H9 (cell line): ENCODE data around the gene PRKCB. TPM values are rescaled to one million over a fixed set of nuclear protein-coding genes. Genes with fewer than 3 reads are reported as not detected.

ENCODE experiments used
- DNase-seq: peaks from one replicate; pipeline ENCODE4 v3.0.0-alpha.2; 2017
- H2AFZ ChIP-seq: one replicate; pipeline ENCODE4 v1.6.1; 2013; ENCODE audit warnings: mild to moderate bottlenecking, low read length, control low read depth, moderate library complexity
- H2AK5ac ChIP-seq: 2 replicates; pipeline ENCODE4 v1.6.1; 2013; ENCODE audit warnings: low read length, control low read depth, mixed read lengths; ENCODE audit not compliant: insufficient read length
- H2BK120ac ChIP-seq: one replicate; pipeline ENCODE4 v1.6.1; 2013; ENCODE audit warnings: low read depth, mild to moderate bottlenecking, low read length, control low read depth, inconsistent platforms; ENCODE audit not compliant: poor library complexity, severe bottlenecking
- H2BK12ac ChIP-seq: 2 replicates; pipeline ENCODE4 v1.6.1; 2013; ENCODE audit warnings: low read length, control low read depth, mixed read lengths, low read depth; ENCODE audit not compliant: insufficient read length
- H2BK15ac ChIP-seq: 2 replicates; pipeline ENCODE4 v1.6.1; 2013; ENCODE audit warnings: low read depth, low read length, control low read depth
- H2BK20ac ChIP-seq: one replicate; pipeline ENCODE4 v1.6.1; 2013; ENCODE audit warnings: low read depth, mild to moderate bottlenecking, low read length, control low read depth, inconsistent platforms; ENCODE audit not compliant: poor library complexity, severe bottlenecking
- H2BK5ac ChIP-seq: 2 replicates; pipeline ENCODE4 v1.6.1; 2013; ENCODE audit warnings: low read length, control low read depth, mixed read lengths; ENCODE audit not compliant: insufficient read length
- H3K14ac ChIP-seq: 2 replicates; pipeline ENCODE4 v1.6.1; 2013; ENCODE audit warnings: low read length, control low read depth; ENCODE audit not compliant: insufficient read depth
- H3K18ac ChIP-seq: 2 replicates; pipeline ENCODE4 v1.6.1; 2013; ENCODE audit warnings: low read depth, mild to moderate bottlenecking, mixed read lengths, low read length, control low read depth; ENCODE audit not compliant: insufficient read length
- H3K23ac ChIP-seq: 2 replicates; pipeline ENCODE4 v1.6.1; 2013; ENCODE audit warnings: low read length, control low read depth, mixed read lengths, low read depth; ENCODE audit not compliant: insufficient read length
- H3K23me2 ChIP-seq: 2 replicates; pipeline ENCODE4 v1.6.1; 2013; ENCODE audit warnings: low read depth, mild to moderate bottlenecking, mixed read lengths, low read length, control low read depth; ENCODE audit not compliant: insufficient read length, poor library complexity, severe bottlenecking
- H3K27ac ChIP-seq: 2 replicates; pipeline ENCODE4 v1.5.1; 2013; ENCODE audit warnings: low read length, control low read depth, mixed read lengths, low read depth; ENCODE audit not compliant: insufficient read length
- H3K27me3 ChIP-seq: 2 replicates; pipeline ENCODE4 v1.6.1; 2013; ENCODE audit warnings: low read length, control low read depth, inconsistent platforms; ENCODE audit not compliant: insufficient read depth
- H3K4ac ChIP-seq: 2 replicates; pipeline ENCODE4 v1.6.1; 2013; ENCODE audit warnings: low read depth, mild to moderate bottlenecking, control low read depth, inconsistent platforms, low read length, moderate library complexity
- H3K4me1 ChIP-seq: 2 replicates; pipeline ENCODE4 v1.6.1; 2013; ENCODE audit warnings: low read length, control low read depth, inconsistent platforms; ENCODE audit not compliant: insufficient read depth
- H3K4me2 ChIP-seq: 2 replicates; pipeline ENCODE4 v1.6.1; 2013; ENCODE audit warnings: low read length, control low read depth, mixed read lengths; ENCODE audit not compliant: insufficient read length, insufficient read depth
- H3K56ac ChIP-seq: 2 replicates; pipeline ENCODE4 v1.6.1; 2013; ENCODE audit warnings: low read depth, mild to moderate bottlenecking, mixed read lengths, low read length, control low read depth; ENCODE audit not compliant: insufficient read length
- H3K79me1 ChIP-seq: 2 replicates; pipeline ENCODE4 v1.6.1; 2013; ENCODE audit warnings: low read depth, mild to moderate bottlenecking, moderate library complexity, low read length, control low read depth, inconsistent platforms; ENCODE audit not compliant: insufficient read depth, poor library complexity, severe bottlenecking
- H3K79me2 ChIP-seq: 2 replicates; pipeline ENCODE4 v1.6.1; 2013; ENCODE audit warnings: low read length, control low read depth, inconsistent platforms; ENCODE audit not compliant: insufficient read depth
- H3K9ac ChIP-seq: 2 replicates; pipeline ENCODE4 v1.6.1; 2013; ENCODE audit warnings: low read length, control low read depth, mixed read lengths; ENCODE audit not compliant: insufficient read length; ENCODE audit errors: extremely low read depth
- H3K9me3 ChIP-seq: one replicate; pipeline ENCODE4 v1.6.1; 2013; ENCODE audit warnings: low read depth, low read length, inconsistent platforms; ENCODE audit not compliant: control insufficient read depth
- H3T11ph ChIP-seq: one replicate; pipeline ENCODE4 v1.6.1; 2013; ENCODE audit warnings: mild to moderate bottlenecking, low read length, control low read depth, inconsistent platforms
- H4K20me1 ChIP-seq: one replicate; pipeline ENCODE4 v1.6.1; 2013; ENCODE audit not compliant: control insufficient read depth, insufficient read length, insufficient read depth
- H4K5ac ChIP-seq: 2 replicates; pipeline ENCODE4 v1.6.1; 2013; ENCODE audit warnings: low read depth, mild to moderate bottlenecking, mixed read lengths, low read length, control low read depth; ENCODE audit not compliant: insufficient read length
- H4K8ac ChIP-seq: replicated peaks from 2 replicates; pipeline ENCODE4 v1.6.1; 2013; ENCODE audit warnings: low read length, control low read depth, mixed read lengths, low read depth; ENCODE audit not compliant: insufficient read length
- H4K91ac ChIP-seq: 2 replicates; pipeline ENCODE4 v1.6.1; 2013; ENCODE audit warnings: low read depth, mild to moderate bottlenecking, moderate library complexity, mixed read lengths, low read length, control low read depth; ENCODE audit not compliant: insufficient read length
- H3K27ac Mint-ChIP-seq, 3 experiments: 2 replicates in 2 of 3; 3 replicates in 1 of 3; pipeline ENCODE4 v1.8.0; 2020 to 2021; ENCODE audit warnings: mixed read lengths in 3 of 3, mild to moderate bottlenecking in 1 of 3, moderate library complexity in 1 of 3
- H3K27me3 Mint-ChIP-seq: 2 replicates; pipeline ENCODE4 v1.8.0; 2021; ENCODE audit warnings: low read depth, mild to moderate bottlenecking, moderate library complexity, mixed read lengths
- H3K36me3 Mint-ChIP-seq, 3 experiments: 2 replicates in 2 of 3; 3 replicates in 1 of 3; pipeline ENCODE4 v1.8.0; 2020 to 2021; ENCODE audit warnings: low read depth in 3 of 3, mixed read lengths in 3 of 3; ENCODE audit not compliant: insufficient read depth in 1 of 3
- H3K4me1 Mint-ChIP-seq, 2 experiments: 2 replicates each; pipeline ENCODE4 v1.8.0; 2020; ENCODE audit warnings: mixed read lengths in 2 of 2
- H3K4me3 Mint-ChIP-seq, 2 experiments: 2 replicates in 1 of 2; 3 replicates in 1 of 2; pipeline ENCODE4 v1.8.0; 2020 to 2021; ENCODE audit warnings: mild to moderate bottlenecking in 2 of 2, mixed read lengths in 2 of 2, moderate library complexity in 1 of 2
- H3K9me3 Mint-ChIP-seq, 2 experiments: 2 replicates in 1 of 2; 3 replicates in 1 of 2; pipeline ENCODE4 v1.8.0; 2020; ENCODE audit warnings: mild to moderate bottlenecking in 2 of 2, mixed read lengths in 2 of 2, moderate library complexity in 1 of 2
- WGBS: extraction: QIAGEN DNeasy Blood & Tissue Kit; methylation state at CpG from one replicate; pipeline ENCODE4 v1.1.7; 2013; ENCODE audit warnings: missing lambda C conversion rate, low lambda C conversion rate, mixed read lengths; ENCODE audit not compliant: insufficient read length; ENCODE audit errors: extremely low coverage; 5-methylcytosine and 5-hydroxymethylcytosine counted together
- total RNA-seq: library from RNA; stranded (reverse); gene quantifications from 2 replicates; pipeline ENCODE4 v1.2.1, GENCODE V29; 2021
- TF ChIP-seq, protein P1 (sequence below): fragments of 200-600 bp; sonication (generic); conservative IDR thresholded peaks from 3 replicates; pipeline ENCODE4 v1.8.0; 2021; ENCODE audit warnings: antibody characterized with exemption, mild to moderate bottlenecking

PRKCB gene
- total RNA-seq, 1 experiment from 2014 or later: 7.0 TPM

DNA sequence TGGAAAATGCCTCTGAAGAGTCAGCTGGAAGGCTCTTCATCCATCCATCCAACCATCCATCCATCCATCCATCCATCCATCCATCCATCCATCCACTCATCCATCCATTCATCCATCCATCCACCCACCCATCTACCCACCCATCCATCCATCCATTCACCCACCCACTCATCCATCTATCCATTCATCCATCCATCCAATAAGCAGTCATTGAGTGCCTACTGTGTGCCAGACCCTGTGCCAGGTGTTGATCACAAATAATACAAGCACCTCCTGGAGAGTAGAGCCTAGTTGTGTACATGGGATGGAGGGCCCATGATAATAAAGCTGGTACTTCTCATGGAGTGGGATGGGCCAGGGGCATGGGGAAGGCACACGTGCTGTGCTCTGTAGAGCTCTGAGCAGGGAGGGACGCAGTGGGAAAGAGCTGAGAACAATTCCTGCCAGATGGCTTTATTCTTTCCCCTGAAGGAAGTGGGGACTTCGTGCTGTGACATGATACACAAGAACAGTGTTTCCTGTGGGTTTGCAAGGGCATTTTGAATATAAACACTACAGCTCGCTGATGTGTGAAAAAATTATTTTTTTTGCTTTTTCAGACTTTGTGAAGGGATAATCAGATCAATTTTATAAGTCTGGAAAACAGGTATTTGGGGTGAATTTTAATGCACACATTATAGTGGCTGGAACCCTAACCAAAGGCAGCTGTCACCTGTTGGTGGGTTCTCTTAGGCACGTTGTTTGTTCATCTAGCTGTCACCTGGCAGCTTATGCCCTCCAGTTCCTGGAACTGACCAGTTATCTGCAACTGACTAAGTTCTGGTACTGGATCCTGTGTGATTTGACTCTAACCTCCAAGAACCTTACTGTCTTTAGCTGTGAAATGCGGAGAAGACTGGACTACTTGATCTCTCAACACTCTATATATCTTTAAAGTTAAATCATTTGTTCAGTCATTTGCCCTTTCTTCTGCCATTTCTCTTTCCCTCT lies 61.3 kb downstream of the PRKCB start:
- Histone ChIP-seq H3K9me3 (no peaks in the 10 kb centered on the region), H2BK15ac (no peak overlapping the region), H3K79me1 (no peaks in the 10 kb centered on the region), H2BK120ac (no peak overlapping the region), H4K20me1 (no peaks in the 10 kb centered on the region), H3K14ac (no peak overlapping the region), H2AK5ac (no peak overlapping the region), H3T11ph (no peak overlapping the region), H3K4me1 (peaks cover 4% of the 10 kb centered on the region; the same call in 1 of the 2 replicates), H3K79me2 (no peaks in the 10 kb centered on the region), H2AFZ (no peak overlapping the region), H4K8ac (no peak overlapping the region), H3K4ac (no peak overlapping the region), H3K18ac (no peak overlapping the region), H4K91ac (no peak overlapping the region), H3K4me2 (no peak overlapping the region), H3K23ac (no peak overlapping the region), H3K56ac (no peak overlapping the region), H3K27me3 (no peaks in the 10 kb centered on the region), H2BK5ac (no peak overlapping the region), H3K27ac (no peak overlapping the region), H2BK20ac (no peak overlapping the region), H3K23me2 (no peaks in the 10 kb centered on the region), H4K5ac (no peak overlapping the region), H2BK12ac (no peak overlapping the region), H3K9ac (no peak overlapping the region)
- Mint-ChIP-seq H3K4me1 (peaks cover 11 to 15% of the 10 kb centered on the region in 2 experiments), H3K27me3 (peaks cover 2% of the 10 kb centered on the region), H3K9me3 (no peaks in the 10 kb centered on the region), H3K27ac (no peak overlapping the region), H3K36me3 (no peaks in the 10 kb centered on the region), H3K4me3 (no peak overlapping the region)
- no peak for DNase-seq
- TF ChIP-seq, protein P1, sequence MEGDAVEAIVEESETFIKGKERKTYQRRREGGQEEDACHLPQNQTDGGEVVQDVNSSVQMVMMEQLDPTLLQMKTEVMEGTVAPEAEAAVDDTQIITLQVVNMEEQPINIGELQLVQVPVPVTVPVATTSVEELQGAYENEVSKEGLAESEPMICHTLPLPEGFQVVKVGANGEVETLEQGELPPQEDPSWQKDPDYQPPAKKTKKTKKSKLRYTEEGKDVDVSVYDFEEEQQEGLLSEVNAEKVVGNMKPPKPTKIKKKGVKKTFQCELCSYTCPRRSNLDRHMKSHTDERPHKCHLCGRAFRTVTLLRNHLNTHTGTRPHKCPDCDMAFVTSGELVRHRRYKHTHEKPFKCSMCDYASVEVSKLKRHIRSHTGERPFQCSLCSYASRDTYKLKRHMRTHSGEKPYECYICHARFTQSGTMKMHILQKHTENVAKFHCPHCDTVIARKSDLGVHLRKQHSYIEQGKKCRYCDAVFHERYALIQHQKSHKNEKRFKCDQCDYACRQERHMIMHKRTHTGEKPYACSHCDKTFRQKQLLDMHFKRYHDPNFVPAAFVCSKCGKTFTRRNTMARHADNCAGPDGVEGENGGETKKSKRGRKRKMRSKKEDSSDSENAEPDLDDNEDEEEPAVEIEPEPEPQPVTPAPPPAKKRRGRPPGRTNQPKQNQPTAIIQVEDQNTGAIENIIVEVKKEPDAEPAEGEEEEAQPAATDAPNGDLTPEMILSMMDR: no peak
- no CpG with 5 or more reads among the region's 6 CpGs for whole genome bisulfite sequencing
